Thyroid gland (tissue), 4 donors: ENCODE results near the gene C10orf120. TPM values are rescaled to one million over a fixed set of nuclear protein-coding genes. Genes with fewer than 3 reads are reported as not detected.

ENCODE experiments used
- DNase-seq, 2 donors: peaks; one replicate each; pipeline ENCODE4 v3.0.0-alpha.2; 2019
- H3K27ac ChIP-seq, 3 donors: fragments of 200-600 bp; sonication (generic); 1 replicate in 2 of 3; 2 replicates in 1 of 3; pipeline ENCODE4 v1.5.1; 2016 to 2019; ENCODE audit warnings: mild to moderate bottlenecking in 1 of 3, moderate library complexity in 1 of 3
- H3K27me3 ChIP-seq: fragments of 200-600 bp; sonication (generic); one replicate; pipeline ENCODE4 v1.5.1; 2019
- H3K36me3 ChIP-seq, 2 donors: fragments of 200-600 bp; sonication (generic); one replicate each; pipeline ENCODE4 v1.5.1; 2016 to 2019
- H3K4me1 ChIP-seq, 2 donors: fragments of 200-600 bp; sonication (generic); one replicate each; pipeline ENCODE4 v1.5.1; 2017 to 2019
- H3K4me3 ChIP-seq, 3 donors: fragments of 200-600 bp; sonication (generic); replicated peaks in 1 of 3; 1 replicate in 2 of 3; 2 replicates in 1 of 3; pipeline ENCODE4 v1.5.1; 2016; ENCODE audit warnings: mild to moderate bottlenecking in 1 of 3
- H3K9me3 ChIP-seq: fragments of 200-600 bp; sonication (generic); one replicate; pipeline ENCODE4 v1.5.1; 2017
- CTCF ChIP-seq, 6 experiments: fragments of 200-600 bp in 3 of 6; fragments of 450-650 bp in 3 of 6; sonication (generic) in 3 of 6; IDR thresholded peaks; one replicate each; pipeline ENCODE4 v1.5.1; 2016 to 2019; ENCODE audit warnings: antibody characterized with exemption in 6 of 6, mild to moderate bottlenecking in 2 of 6, inconsistent platforms in 1 of 6, moderate library complexity in 1 of 6
- POLR2A ChIP-seq, 2 donors: fragments of 450-650 bp; IDR thresholded peaks; one replicate each; pipeline ENCODE4 v1.6.1; 2017; ENCODE audit warnings: antibody characterized with exemption in 2 of 2, mild to moderate bottlenecking in 2 of 2, moderate library complexity in 1 of 2
- WGBS, 2 donors: methylation state at CpG; one replicate each; pipeline ENCODE4 v1.1.5; 2017; 5-methylcytosine and 5-hydroxymethylcytosine counted together
- intact Hi-C: fragments of 100-400 bp; cut with DNase I; formaldehyde crosslinking; loops from one replicate; pipeline ENCODE4 v1.15.1; 2023
- total RNA-seq, 4 donors: library from RNA; depleted of rRNA; stranded (reverse); fragments of >200 nt; gene quantifications; one replicate each; pipeline ENCODE4 v1.2.3, GENCODE V29; 2016

The C10orf120 gene
- total RNA-seq, 4 donors from 2014 or later, result not detected

- Histone ChIP-seq H3K27me3 (no peaks in the 10 kb centered on the region), H3K27ac (no peak overlapping the region), H3K36me3 (no peaks in the 10 kb centered on the region), H3K4me3 (no peak overlapping the region), H3K4me1 (no peaks in the 10 kb centered on the region), H3K9me3 (no peaks in the 10 kb centered on the region)
- intact Hi-C loops, result no loop called here
- no peak for TF ChIP-seq POLR2A (IDR thresholded peaks at IDR 0.05)
- no peak for TF ChIP-seq CTCF (IDR thresholded peaks at IDR 0.05)
- no peak for DNase-seq
- WGBS, 2 donors, result 86 to 90% methylated on average over 7 of the region's 7 CpGs
Measured at GRCh38 chr10:122659651-122660050, 40.0 kb downstream of the C10orf120 start.

- H3K4me3 ChIP-seq, result no peak overlapping the region
- no peaks in the 10 kb centered on the region for H3K27me3 ChIP-seq
- H3K27ac ChIP-seq, result no peak overlapping the region
- H3K4me1 ChIP-seq, result no peaks in the 10 kb centered on the region
- intact Hi-C loops, result no loop called here
- no peak for TF ChIP-seq POLR2A (IDR thresholded peaks at IDR 0.05)
- no peak for TF ChIP-seq CTCF (IDR thresholded peaks at IDR 0.05)
- 87 to 90% methylated on average over 6 of the region's 6 CpGs for WGBS, 2 donors
- no peak for DNase-seq
- H3K36me3 ChIP-seq, result no peaks in the 10 kb centered on the region
- no peaks in the 10 kb centered on the region for H3K9me3 ChIP-seq
Measured at GRCh38 chr10:122659126-122659525, 40.5 kb downstream of the C10orf120 start.

GRCh38 chr10:122658356-122659049 lies 41.1 kb downstream of the C10orf120 start:
- no peak for DNase-seq
- 85 to 88% methylated on average over 8 of the region's 8 CpGs for WGBS, 2 donors
- Histone ChIP-seq H3K9me3 (no peaks in the 10 kb centered on the region), H3K4me1 (no peaks in the 10 kb centered on the region), H3K27me3 (no peaks in the 10 kb centered on the region), H3K4me3 (no peak overlapping the region), H3K27ac (no peak overlapping the region), H3K36me3 (no peaks in the 10 kb centered on the region)
- intact Hi-C loops, result no loop called here
- no peak for TF ChIP-seq CTCF (IDR thresholded peaks at IDR 0.05)
- no peak for TF ChIP-seq POLR2A (IDR thresholded peaks at IDR 0.05)

DNA sequence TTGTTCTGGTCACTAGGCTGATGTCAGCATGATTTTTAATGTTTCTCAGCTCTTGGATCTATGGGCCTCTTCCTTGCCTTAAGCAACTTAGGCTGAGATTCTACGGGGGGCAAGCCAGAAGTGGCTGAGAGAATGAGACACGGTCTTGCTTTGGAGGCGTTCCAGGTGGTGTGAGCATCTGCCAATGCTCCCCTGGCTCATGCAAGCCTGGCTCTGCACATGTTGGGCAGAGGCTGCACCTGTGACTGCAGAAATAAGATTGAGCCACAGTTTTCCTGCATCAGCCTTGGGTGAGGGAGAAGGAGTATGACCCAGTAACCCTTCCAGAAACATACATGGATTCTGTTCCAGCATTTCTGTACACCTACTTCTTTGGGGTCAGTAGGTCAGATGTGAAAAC lies 41.9 kb downstream of the C10orf120 start:
- intact Hi-C loops, result no loop called here

More for the DNA sequence above, 41.9 kb downstream of the C10orf120 start:
- Histone ChIP-seq H3K36me3 (no peaks in the 10 kb centered on the region), H3K27ac (no peak overlapping the region), H3K9me3 (no peaks in the 10 kb centered on the region), H3K4me3 (no peak overlapping the region), H3K4me1 (no peaks in the 10 kb centered on the region), H3K27me3 (no peaks in the 10 kb centered on the region)
- 41 to 50% methylated on average over 3 of the region's 3 CpGs for WGBS, 2 donors
- no peak for DNase-seq
- TF ChIP-seq POLR2A (IDR thresholded peaks at IDR 0.05) (no peak), CTCF (IDR thresholded peaks at IDR 0.05) (no peak)
